A549 (cell line): ENCODE results near the gene BORA. TPM values are rescaled to one million over a fixed set of nuclear protein-coding genes. Genes with fewer than 3 reads are reported as not detected.

ENCODE experiments used
- ATAC-seq, 2 experiments: fragments of 200-7000 bp in 1 of 2; fragments of >200 bp in 1 of 2; cut with Nextera tagmentation in 1 of 2; cut with Tn5 transposase in 1 of 2; 3 replicates each; pipeline versions ENCODE4 v1.8.0 to v1.9.1; 2018 to 2020; ENCODE audit warnings: mild to moderate bottlenecking in 1 of 2, moderate library complexity in 1 of 2
- CTCF ChIA-PET: fragments of 300-600 bp; sonication (Branson Sonifier 250); formaldehyde crosslinking; extraction: SDS; loops from one replicate; lab custom pipeline; 2021; ENCODE audit warnings: antibody characterized with exemption, inconsistent platforms; lab: Yijun Ruan, JAX
- POLR2A ChIA-PET: fragments of 350-600 bp; formaldehyde crosslinking; extraction: SDS; loops from one replicate; lab custom pipeline; 2021; ENCODE audit warnings: antibody characterized with exemption, inconsistent platforms; lab: Yijun Ruan, JAX
- DNase-seq, 2 experiments: peaks; one replicate each; pipeline versions ENCODE4 v3.0.0 to v3.0.0-alpha.2; 2011 to 2016; ENCODE audit warnings: low read depth in 1 of 2, low spot score in 1 of 2
- FAIRE-seq: peaks from 2 replicates; lab custom pipeline; 2011; peaks lifted over from hg19 to GRCh38; lab: Jason Lieb, UNC
- H3K27ac ChIP-seq, 2 experiments: fragments of >200 bp; sonication (Bioruptor Twin); formaldehyde crosslinking; 3 replicates each; pipeline ENCODE4 v1.5.1; 2016 to 2017
- H3K4me1 ChIP-seq: fragments of >200 bp; sonication (Bioruptor Twin); formaldehyde crosslinking; 3 replicates; pipeline ENCODE4 v1.6.1; 2016
- H3K4me2 ChIP-seq: fragments of >200 bp; sonication (Bioruptor Twin); formaldehyde crosslinking; 3 replicates; pipeline ENCODE4 v1.6.1; 2016
- H3K4me3 ChIP-seq: fragments of >200 bp; sonication (Bioruptor Twin); formaldehyde crosslinking; 3 replicates; pipeline ENCODE4 v1.5.1; 2016
- H3K9me3 ChIP-seq: fragments of >200 bp; sonication (Bioruptor Twin); formaldehyde crosslinking; 3 replicates; pipeline ENCODE4 v1.6.1; 2016
- BHLHE40 ChIP-seq: IDR thresholded peaks from 2 replicates; pipeline ENCODE4 v1.6.1; 2012; ENCODE audit warnings: low read depth, low read length, inconsistent platforms
- CBX2 ChIP-seq: fragments of 200-600 bp; sonication (generic); IDR thresholded peaks from 2 replicates; pipeline ENCODE4 v1.6.1; 2016; ENCODE audit warnings: low read depth, mild to moderate bottlenecking, borderline replicate concordance
- CEBPB ChIP-seq, 2 experiments: fragments of >200 bp in 1 of 2; sonication (Bioruptor Twin) in 1 of 2; formaldehyde crosslinking in 1 of 2; IDR thresholded peaks; 2 replicates each; pipeline ENCODE4 v1.6.1; 2012 to 2016
- CHD4 ChIP-seq: fragments of 200-600 bp; sonication (generic); IDR thresholded peaks from 2 replicates; pipeline ENCODE4 v1.6.1; 2016; ENCODE audit warnings: antibody characterized with exemption, mild to moderate bottlenecking, borderline replicate concordance
- FOSB ChIP-seq: fragments of 250-450 bp; sonication (Bioruptor Pico); IDR thresholded peaks from 2 replicates; pipeline ENCODE4 v1.5.0; 2020; ENCODE audit warnings: mild to moderate bottlenecking, moderate library complexity
- FOSL2 ChIP-seq, 2 experiments: fragments of 450-650 bp in 1 of 2; fragments of >200 bp in 1 of 2; sonication (Bioruptor Twin) in 1 of 2; formaldehyde crosslinking; IDR thresholded peaks; 2 replicates each; pipeline versions ENCODE4 v1.5.0 to v1.6.1; 2016 to 2020; ENCODE audit warnings: mild to moderate bottlenecking in 1 of 2, moderate library complexity in 1 of 2
- GATA3 ChIP-seq: IDR thresholded peaks from 2 replicates; pipeline ENCODE4 v1.6.1; 2012; ENCODE audit warnings: borderline replicate concordance
- HDAC2 ChIP-seq: fragments of 200-600 bp; sonication (generic); IDR thresholded peaks from 2 replicates; pipeline ENCODE4 v1.6.1; 2016
- HMGXB4 ChIP-seq: fragments of 250-450 bp; sonication (Bioruptor Pico); IDR thresholded peaks from 2 replicates; pipeline ENCODE4 v1.5.0; 2021; ENCODE audit warnings: mild to moderate bottlenecking, moderate library complexity, borderline replicate concordance
- JUN ChIP-seq, 2 experiments: fragments of >200 bp; sonication (Bioruptor Twin); formaldehyde crosslinking; IDR thresholded peaks; 2 replicates in 1 of 2; 3 replicates in 1 of 2; pipeline ENCODE4 v1.6.1; 2016 to 2017
- KDM5A ChIP-seq: fragments of 200-600 bp; sonication (generic); IDR thresholded peaks from 2 replicates; pipeline ENCODE4 v1.6.1; 2016; ENCODE audit warnings: antibody characterized with exemption, mild to moderate bottlenecking
- MAZ ChIP-seq: fragments of 150-350 bp; IDR thresholded peaks from 2 replicates; pipeline ENCODE4 v1.6.1; 2014; ENCODE audit warnings: antibody characterized with exemption, low read depth, low read length, borderline replicate concordance
- MYC ChIP-seq: IDR thresholded peaks from 2 replicates; pipeline ENCODE4 v1.6.1; 2012; ENCODE audit warnings: mild to moderate bottlenecking, inconsistent platforms, low read length, improper control_type of control experiment, borderline replicate concordance
- NFE2L2 ChIP-seq: fragments of 150-350 bp; conservative IDR thresholded peaks from 2 replicates; pipeline ENCODE4 v1.6.1; 2014; ENCODE audit warnings: low read length
- NR3C1 ChIP-seq: fragments of >200 bp; sonication (Bioruptor Twin); formaldehyde crosslinking; IDR thresholded peaks from 3 replicates; pipeline ENCODE4 v1.6.1; 2017
- RARB ChIP-seq: fragments of 250-450 bp; sonication (Bioruptor Pico); IDR thresholded peaks from 2 replicates; pipeline ENCODE4 v1.8.0; 2021; ENCODE audit warnings: mild to moderate bottlenecking, moderate library complexity
- RCOR1 ChIP-seq: fragments of 150-350 bp; IDR thresholded peaks from 2 replicates; pipeline ENCODE4 v1.6.1; 2014; ENCODE audit warnings: antibody characterized with exemption, low read length, low read depth
- RFX5 ChIP-seq: fragments of 450-650 bp; IDR thresholded peaks from 2 replicates; pipeline ENCODE4 v1.7.1; 2014; ENCODE audit warnings: antibody characterized with exemption, mild to moderate bottlenecking, moderate library complexity
- RNF2 ChIP-seq: fragments of 200-600 bp; sonication (generic); IDR thresholded peaks from 2 replicates; pipeline ENCODE4 v1.6.1; 2016; ENCODE audit warnings: low read depth, mild to moderate bottlenecking, antibody characterized with exemption, moderate library complexity, borderline replicate concordance
- SMC3 ChIP-seq: fragments of >200 bp; sonication (Bioruptor Twin); formaldehyde crosslinking; IDR thresholded peaks from 3 replicates; pipeline ENCODE4 v1.6.1; 2018; ENCODE audit warnings: inconsistent platforms
- TP53 ChIP-seq: fragments of 250-450 bp; sonication (Bioruptor Pico); IDR thresholded peaks from 2 replicates; pipeline ENCODE4 v1.5.0; 2021; ENCODE audit warnings: mild to moderate bottlenecking, moderate library complexity
- ZC3H11A ChIP-seq: fragments of 450-650 bp; IDR thresholded peaks from 2 replicates; pipeline ENCODE4 v1.6.1; 2014; ENCODE audit warnings: antibody characterized with exemption, mild to moderate bottlenecking
- ZFP36 ChIP-seq: fragments of 450-650 bp; IDR thresholded peaks from 2 replicates; pipeline ENCODE4 v1.6.1; 2014; ENCODE audit warnings: borderline replicate concordance; ENCODE audit not compliant: partially characterized antibody
- ZSCAN20 ChIP-seq: fragments of 250-450 bp; sonication (Bioruptor Pico); IDR thresholded peaks from 2 replicates; pipeline ENCODE4 v1.8.0; 2022; ENCODE audit warnings: mild to moderate bottlenecking, moderate library complexity
- WGBS: methylation state at CpG from one replicate; pipeline ENCODE4 v1.1.6; 2017; ENCODE audit errors: missing lambda C conversion rate; 5-methylcytosine and 5-hydroxymethylcytosine counted together
- polyA plus RNA-seq, 4 experiments: library from polyadenylated mRNA; depleted of rRNA in 3 of 4; stranded (reverse); fragments of >200 nt; fragmentation: RNase III in 1 of 4; extraction: RNeasy Plus Mini Kit Qiagen cat#74134 plus additional on column Dnase treatment in 1 of 4; gene quantifications; 2 replicates in 3 of 4; 3 replicates in 1 of 4; pipeline ENCODE4 v1.2.3, GENCODE V29; 2011 to 2017
- TF ChIP-seq, protein P1 (sequence below): fragments of 450-650 bp; IDR thresholded peaks from 2 replicates; pipeline ENCODE4 v1.6.1; 2014; ENCODE audit warnings: antibody characterized with exemption
- TF ChIP-seq, protein P2 (sequence below): fragments of >200 bp; sonication (Bioruptor Twin); formaldehyde crosslinking; IDR thresholded peaks from 3 replicates; pipeline ENCODE4 v1.5.1; 2016

BORA gene
- polyA plus RNA-seq, 2 of the 4 experiments (the other 2 are of a cell fraction): 7.1 to 8.4 TPM

GRCh38 chr13:72760189-72760588 lies 32.5 kb downstream of the BORA start:
- no peak for FAIRE-seq
- CTCF ChIA-PET: no interaction called here
- DNase-seq: no peak
- H3K9me3 ChIP-seq: no peaks in the 10 kb centered on the region
- POLR2A ChIA-PET: no interaction called here
- H3K4me1 ChIP-seq: no peaks in the 10 kb centered on the region
- 80% methylated on average over 3 of the region's 3 CpGs for WGBS
- no peak for TF ChIP-seq BHLHE40
- TF ChIP-seq SMC3: no peak
- no peak for TF ChIP-seq CBX2
- TF ChIP-seq MAZ: no peak
- no peak for ATAC-seq
- no peak overlapping the region for H3K27ac ChIP-seq
- no peak overlapping the region for H3K4me2 ChIP-seq
- H3K4me3 ChIP-seq: no peak overlapping the region

- no peak overlapping the region for H3K27ac ChIP-seq
- ChIA-PET POLR2A (no interaction called here), CTCF (no interaction called here)
- WGBS: 86% methylated on average over 2 of the region's 2 CpGs
- no peak for ATAC-seq
- H3K4me2 ChIP-seq: no peak overlapping the region
- TF ChIP-seq GATA3: no peak
- no peak for TF ChIP-seq NR3C1
- TF ChIP-seq FOSL2 (IDR thresholded peaks at IDR 0.05): no peak
- TF ChIP-seq FOSL2 (CRISPR knock-in tag; IDR thresholded peaks at IDR 0.05): no peak
- TF ChIP-seq ZFP36: no peak
- no peak for TF ChIP-seq RARB (CRISPR knock-in tag)
- TF ChIP-seq ZSCAN20 (CRISPR knock-in tag): no peak
- TF ChIP-seq MYC: no peak
- TF ChIP-seq, protein P1, sequence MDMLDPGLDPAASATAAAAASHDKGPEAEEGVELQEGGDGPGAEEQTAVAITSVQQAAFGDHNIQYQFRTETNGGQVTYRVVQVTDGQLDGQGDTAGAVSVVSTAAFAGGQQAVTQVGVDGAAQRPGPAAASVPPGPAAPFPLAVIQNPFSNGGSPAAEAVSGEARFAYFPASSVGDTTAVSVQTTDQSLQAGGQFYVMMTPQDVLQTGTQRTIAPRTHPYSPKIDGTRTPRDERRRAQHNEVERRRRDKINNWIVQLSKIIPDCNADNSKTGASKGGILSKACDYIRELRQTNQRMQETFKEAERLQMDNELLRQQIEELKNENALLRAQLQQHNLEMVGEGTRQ: no peak
- no peak for TF ChIP-seq TP53 (CRISPR knock-in tag)
- TF ChIP-seq RFX5: no peak
- TF ChIP-seq HDAC2: no peak
- TF ChIP-seq, protein P2, sequence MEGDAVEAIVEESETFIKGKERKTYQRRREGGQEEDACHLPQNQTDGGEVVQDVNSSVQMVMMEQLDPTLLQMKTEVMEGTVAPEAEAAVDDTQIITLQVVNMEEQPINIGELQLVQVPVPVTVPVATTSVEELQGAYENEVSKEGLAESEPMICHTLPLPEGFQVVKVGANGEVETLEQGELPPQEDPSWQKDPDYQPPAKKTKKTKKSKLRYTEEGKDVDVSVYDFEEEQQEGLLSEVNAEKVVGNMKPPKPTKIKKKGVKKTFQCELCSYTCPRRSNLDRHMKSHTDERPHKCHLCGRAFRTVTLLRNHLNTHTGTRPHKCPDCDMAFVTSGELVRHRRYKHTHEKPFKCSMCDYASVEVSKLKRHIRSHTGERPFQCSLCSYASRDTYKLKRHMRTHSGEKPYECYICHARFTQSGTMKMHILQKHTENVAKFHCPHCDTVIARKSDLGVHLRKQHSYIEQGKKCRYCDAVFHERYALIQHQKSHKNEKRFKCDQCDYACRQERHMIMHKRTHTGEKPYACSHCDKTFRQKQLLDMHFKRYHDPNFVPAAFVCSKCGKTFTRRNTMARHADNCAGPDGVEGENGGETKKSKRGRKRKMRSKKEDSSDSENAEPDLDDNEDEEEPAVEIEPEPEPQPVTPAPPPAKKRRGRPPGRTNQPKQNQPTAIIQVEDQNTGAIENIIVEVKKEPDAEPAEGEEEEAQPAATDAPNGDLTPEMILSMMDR: no peak
- no peak for TF ChIP-seq KDM5A
- TF ChIP-seq HMGXB4: no peak
- TF ChIP-seq CHD4: no peak
- no peak for TF ChIP-seq ZC3H11A
- no peak for TF ChIP-seq FOSB (CRISPR knock-in tag)
- TF ChIP-seq JUN (IDR thresholded peaks at IDR 0.05): no peak
- TF ChIP-seq, all 56 proteins: peak for 0
- no peak for FAIRE-seq
- no peak for DNase-seq
- Histone ChIP-seq H3K9me3 (no peaks in the 10 kb centered on the region), H3K4me3 (no peak overlapping the region), H3K4me1 (no peaks in the 10 kb centered on the region)
Observed at GRCh38 chr13:72763411-72763810, 35.7 kb downstream of the BORA start.

DNA sequence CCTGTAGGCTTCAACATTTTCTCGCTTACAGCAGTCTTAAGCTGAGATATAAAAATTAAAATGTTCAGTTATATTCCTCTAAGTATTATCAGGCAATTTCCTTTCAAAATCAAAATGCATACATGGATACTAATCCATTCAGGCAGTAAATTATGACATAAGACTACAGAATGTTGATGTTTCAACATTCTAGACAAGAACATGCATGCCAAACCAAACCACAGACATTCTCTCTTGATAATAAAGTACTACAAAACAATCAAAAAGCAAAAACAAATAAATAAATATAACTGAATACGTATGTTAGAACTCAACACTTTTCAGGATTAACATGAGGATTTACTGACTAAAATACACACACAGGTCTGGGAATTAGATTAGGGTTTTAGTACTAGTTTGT lies 46.3 kb downstream of the BORA start:
- Histone ChIP-seq H3K27ac (no peak overlapping the region), H3K4me1 (peaks cover 2% of the 10 kb centered on the region; the same call in 2 of the 3 replicates), H3K4me2 (no peak overlapping the region)
- FAIRE-seq (no peak), DNase-seq (no peak), ATAC-seq (no peak)
- POLR2A ChIA-PET: no interaction called here
- TF ChIP-seq SMC3 (no peak), NFE2L2 (no peak), CBX2 (no peak), RFX5 (no peak), CEBPB (IDR thresholded peaks at IDR 0.05) (no peak), GATA3 (no peak), ZFP36 (no peak), RNF2 (no peak), HMGXB4 (no peak), RARB (CRISPR knock-in tag) (no peak), MAZ (no peak), RCOR1 (no peak), ZC3H11A (no peak)
- TF ChIP-seq, protein P1: no peak
- TF ChIP-seq, all 56 proteins: peak for 0
- H3K9me3 ChIP-seq: no peaks in the 10 kb centered on the region
- no peak overlapping the region for H3K4me3 ChIP-seq
- CTCF ChIA-PET: no interaction called here
- 92% methylated on average over 2 of the region's 2 CpGs for WGBS
